Endothelial cell of umbilical vein (primary cell): ENCODE data around the gene SS18. TPM values are rescaled to one million over a fixed set of nuclear protein-coding genes. Genes with fewer than 3 reads are reported as not detected.
A peak's percentile ranks its signal among the peaks of the same experiment; 100 is the strongest.

Source experiments
- BruUV-seq: library from RNA; stranded (reverse); fragments of 400-500 nt; replicated peaks from 2 replicates; lab custom pipeline; 2021; lab: Mats Ljungman, UMichigan
- CTCF ChIA-PET: fragments of 300-600, 350-600 bp; sonication (Branson Sonifier 250); formaldehyde crosslinking; loops from one replicate; lab custom pipeline; 2021; ENCODE audit warnings: antibody characterized with exemption, inconsistent platforms; lab: Charles Lee
- POLR2A ChIA-PET: fragments of 300-600, 350-600 bp; sonication (Branson Sonifier 250); formaldehyde crosslinking; loops from one replicate; lab custom pipeline; 2021; ENCODE audit warnings: antibody characterized with exemption, inconsistent platforms; lab: Charles Lee
- DNase-seq: peaks from one replicate; pipeline ENCODE4 v3.0.0-alpha.2; 2011; ENCODE audit warnings: low read depth, low spot score
- FAIRE-seq: peaks from 2 replicates; lab custom pipeline; 2011; peaks lifted over from hg19 to GRCh38; lab: Jason Lieb, UNC
- H2AFZ ChIP-seq: 2 replicates; pipeline ENCODE4 v1.6.0; 2012; ENCODE audit warnings: low read depth, low read length, control low read depth, inconsistent platforms
- H3K27ac ChIP-seq: 2 replicates; pipeline ENCODE4 v1.5.1; 2011; ENCODE audit warnings: low read depth, mild to moderate bottlenecking, control low read depth, low read length, moderate library complexity; ENCODE audit not compliant: insufficient read depth
- H3K27me3 ChIP-seq, 2 experiments: 2 replicates each; pipeline versions ENCODE4 v1.6.0 to v1.6.1; 2011; ENCODE audit warnings: low read length in 2 of 2, mixed read lengths in 1 of 2; ENCODE audit not compliant: control insufficient read depth in 2 of 2, insufficient read depth in 2 of 2
- H3K36me3 ChIP-seq, 2 experiments: 2 replicates in 1 of 2; 3 replicates in 1 of 2; pipeline ENCODE4 v1.5.1; 2011; ENCODE audit warnings: low read length in 2 of 2, mild to moderate bottlenecking in 1 of 2, moderate library complexity in 1 of 2; ENCODE audit not compliant: control insufficient read depth in 2 of 2, insufficient read depth in 2 of 2; ENCODE audit errors: extremely low read depth in 1 of 2
- H3K4me1 ChIP-seq: 3 replicates; pipeline ENCODE4 v1.5.1; 2011; ENCODE audit warnings: mild to moderate bottlenecking, low read length; ENCODE audit not compliant: control insufficient read depth, insufficient read depth; ENCODE audit errors: extremely low read depth
- H3K4me2 ChIP-seq: 2 replicates; pipeline ENCODE4 v1.6.1; 2011; ENCODE audit warnings: low read length, control low read depth, mixed read lengths; ENCODE audit not compliant: insufficient read depth
- H3K4me3 ChIP-seq, 3 experiments: fragments of 200-600 bp in 1 of 3; sonication (generic), shearing (Covaris generic) in 1 of 3; replicated peaks in 1 of 3; 2 replicates each; pipeline ENCODE4 v1.5.1; 2011 to 2016; ENCODE audit warnings: control low read depth in 3 of 3, low read length in 3 of 3, mild to moderate bottlenecking in 2 of 3, inconsistent platforms in 1 of 3, low read depth in 1 of 3, moderate library complexity in 1 of 3; ENCODE audit not compliant: insufficient read depth in 1 of 3
- H3K79me2 ChIP-seq: 2 replicates; pipeline ENCODE4 v1.6.0; 2012; ENCODE audit warnings: low read length, inconsistent platforms; ENCODE audit not compliant: control insufficient read depth, insufficient read depth
- H3K9ac ChIP-seq: replicated peaks from 2 replicates; pipeline ENCODE3; 2011; ENCODE audit warnings: low read length, control low read depth; ENCODE audit not compliant: insufficient read depth; ENCODE audit errors: extremely low read depth
- H3K9me1 ChIP-seq: replicated peaks from 3 replicates; pipeline ENCODE4 v1.6.0; 2011; ENCODE audit warnings: mild to moderate bottlenecking, low read length; ENCODE audit not compliant: control insufficient read depth, insufficient read depth; ENCODE audit errors: extremely low read depth
- H3K9me3 ChIP-seq: replicated peaks from 2 replicates; pipeline ENCODE4 v1.5.1; 2012; ENCODE audit warnings: low read length, inconsistent platforms; ENCODE audit not compliant: control insufficient read depth, insufficient read depth
- H4K20me1 ChIP-seq: replicated peaks from 2 replicates; pipeline ENCODE3; 2011; ENCODE audit warnings: mild to moderate bottlenecking, low read length; ENCODE audit not compliant: control insufficient read depth, insufficient read depth; ENCODE audit errors: extremely low read depth
- FOS ChIP-seq: IDR thresholded peaks from 2 replicates; pipeline ENCODE4 v1.6.1; 2011; ENCODE audit warnings: mild to moderate bottlenecking, low read length, moderate library complexity, borderline replicate concordance; ENCODE audit not compliant: insufficient read depth
- JUN ChIP-seq: IDR thresholded peaks from 2 replicates; pipeline ENCODE4 v1.6.1; 2011; ENCODE audit warnings: borderline replicate concordance, low read depth; ENCODE audit not compliant: insufficient read length, insufficient read depth
- MYC ChIP-seq: IDR thresholded peaks from one replicate; pipeline ENCODE4 v1.6.1; 2011; ENCODE audit warnings: mild to moderate bottlenecking, low read depth, low read length
- dilution Hi-C: fragments of 300-500 bp; cut with MboI; formaldehyde crosslinking; loops from one replicate; pipeline ENCODE4 v1.15.0; 2019; ENCODE audit warnings: low sequenced_read_pairs; ENCODE audit not compliant: extremely low pct_ligation_motif_present
- intact Hi-C: fragments of 100-400 bp; cut with micrococcal nuclease; formaldehyde crosslinking; loops from one replicate; pipeline ENCODE4 v1.10.0; 2022
- polyA plus RNA-seq, 4 experiments: library from polyadenylated mRNA; depleted of rRNA in 3 of 4; stranded (reverse) in 3 of 4; unstranded in 1 of 4; fragments of >200 nt; gene quantifications; 2 replicates each; pipeline versions ENCODE4 v1.2.1 to v1.2.3, GENCODE V29; 2011 to 2012; ENCODE audit warnings: missing spikeins in 1 of 4
- total RNA-seq: library from RNA; stranded (reverse); gene quantifications from 2 replicates; pipeline ENCODE4 v1.2.3, GENCODE V29; 2021

SS18 gene
- total and polyA plus RNA-seq, 2 donors (not counting 3 experiments of a cell fraction or from before 2014, with no cell fraction given): 68.4 to 204 TPM

GRCh38 chr18:26104035-26104434, 13.6 kb upstream of the SS18 start:
- Histone ChIP-seq H3K4me3 (no peak overlapping the region), H3K27me3 (peaks cover 0 to under 1% of the 10 kb centered on the region in 2 experiments), H3K4me2 (no peak overlapping the region), H2AFZ (no peak overlapping the region), H3K9me3 (no peaks in the 10 kb centered on the region), H3K79me2 (no peaks in the 10 kb centered on the region), H3K36me3 (no peaks in the 10 kb centered on the region), H3K9ac (no peak overlapping the region), H3K4me1 (no peaks in the 10 kb centered on the region), H3K9me1 (no peaks in the 10 kb centered on the region), H3K27ac (no peak overlapping the region), H4K20me1 (no peaks in the 10 kb centered on the region)
- CTCF ChIA-PET: no interaction called here
- POLR2A ChIA-PET: no interaction called here
- intact Hi-C loops: no loop called here
- no peak for FAIRE-seq
- no peak for DNase-seq
- BruUV-seq: no TSS peak
- TF ChIP-seq FOS: no peak
- TF ChIP-seq JUN: peak; percentile 3
- no peak for TF ChIP-seq MYC
- dilution Hi-C loops: no loop called here

DNA sequence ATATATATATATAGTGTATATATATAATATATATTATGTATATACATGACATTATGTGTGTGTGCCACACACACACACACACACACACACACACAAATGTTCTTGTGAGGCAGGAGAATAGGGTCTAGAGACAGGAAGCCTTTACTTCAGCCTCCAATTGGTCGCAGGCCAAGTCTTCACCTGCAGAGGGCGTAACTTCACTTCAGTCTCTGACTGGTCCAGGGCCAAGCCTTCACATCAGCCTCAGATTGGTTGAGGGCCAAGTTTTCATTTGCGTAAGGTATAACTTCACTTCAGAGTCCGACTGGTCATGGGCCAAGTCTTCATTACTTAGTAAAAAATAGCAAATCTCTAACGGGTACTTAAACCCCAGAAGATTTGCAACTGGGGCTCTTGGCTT, 13.2 kb upstream of the SS18 start:
- Histone ChIP-seq H4K20me1 (no peaks in the 10 kb centered on the region), H3K36me3 (no peaks in the 10 kb centered on the region), H3K27ac (no peak overlapping the region), H3K27me3 (peaks cover 3 to 4% of the 10 kb centered on the region in 2 experiments), H3K4me1 (no peaks in the 10 kb centered on the region), H3K9me3 (no peaks in the 10 kb centered on the region), H3K4me3 (no peak overlapping the region), H3K4me2 (no peak overlapping the region), H3K79me2 (no peaks in the 10 kb centered on the region), H3K9ac (no peak overlapping the region), H3K9me1 (no peaks in the 10 kb centered on the region), H2AFZ (no peak overlapping the region)
- CTCF ChIA-PET: no interaction called here
- BruUV-seq: no TSS peak
- no peak for FAIRE-seq
- intact Hi-C loops (no loop called here), dilution Hi-C loops (no loop called here)
- TF ChIP-seq FOS: no peak
- POLR2A ChIA-PET: no interaction called here
- no peak for DNase-seq
